Fibroblast of peridontal ligament (primary cell): ENCODE results near the gene C8G.

Source experiments
- DNase-seq: peaks from one replicate; pipeline ENCODE4 v3.0.0-alpha.2; 2010; ENCODE audit errors: extremely low read depth

The C8G gene

GRCh38 chr9:136968333-136969127 lies 23.5 kb downstream of the C8G start:
- no peak for DNase-seq

- DNase-seq, result no peak
Measured at GRCh38 chr9:136969150-136969549, 24.1 kb downstream of the C8G start.

GRCh38 chr9:136969774-136970173 lies 24.7 kb downstream of the C8G start:
- no peak for DNase-seq

DNA sequence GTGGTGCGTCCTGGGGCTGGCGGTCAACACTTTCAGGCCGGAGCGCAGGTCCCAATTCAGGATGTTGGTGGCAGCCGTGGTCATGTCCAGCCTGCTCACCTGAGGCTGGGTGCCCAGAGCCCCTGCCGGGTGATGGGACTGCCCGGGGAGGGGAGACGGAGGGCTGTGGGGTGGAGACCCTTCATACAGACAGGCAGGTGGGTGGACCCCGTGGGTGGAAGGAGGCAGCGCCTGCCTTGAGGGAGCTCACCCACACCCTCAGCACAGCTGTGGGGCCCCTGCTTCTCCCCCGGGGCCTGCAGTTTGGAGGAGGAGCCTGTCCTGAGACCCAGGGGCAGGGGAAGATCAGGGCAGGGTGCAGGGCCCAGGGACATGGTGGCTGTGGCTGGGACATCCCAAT lies 25.3 kb downstream of the C8G start:
- DNase-seq, result no peak

DNA sequence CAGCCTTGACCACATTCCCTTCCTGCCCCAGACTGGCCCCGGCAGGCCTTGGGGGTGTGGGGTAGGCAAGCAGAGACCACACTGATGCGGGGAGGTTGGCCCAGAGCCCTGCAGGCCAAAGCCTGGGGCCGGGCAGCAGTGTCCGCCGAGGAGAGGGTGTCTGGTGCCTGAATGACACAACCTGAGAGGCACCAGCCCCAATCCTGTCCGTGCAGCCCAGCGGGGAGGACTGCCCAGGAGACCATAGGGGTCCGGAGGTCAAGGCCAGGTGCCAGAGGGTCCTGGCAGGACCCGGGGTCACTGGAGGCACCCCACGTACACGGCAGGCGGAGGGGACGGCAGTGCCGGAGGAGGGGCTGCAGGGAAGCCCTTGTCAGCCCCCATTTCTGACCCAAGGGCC lies 26.7 kb downstream of the C8G start:
- no peak for DNase-seq

- DNase-seq, result no peak
Measured at GRCh38 chr9:136972335-136972734, 27.3 kb downstream of the C8G start.

GRCh38 chr9:136972743-136973142 lies 27.7 kb downstream of the C8G start:
- no peak for DNase-seq

DNA sequence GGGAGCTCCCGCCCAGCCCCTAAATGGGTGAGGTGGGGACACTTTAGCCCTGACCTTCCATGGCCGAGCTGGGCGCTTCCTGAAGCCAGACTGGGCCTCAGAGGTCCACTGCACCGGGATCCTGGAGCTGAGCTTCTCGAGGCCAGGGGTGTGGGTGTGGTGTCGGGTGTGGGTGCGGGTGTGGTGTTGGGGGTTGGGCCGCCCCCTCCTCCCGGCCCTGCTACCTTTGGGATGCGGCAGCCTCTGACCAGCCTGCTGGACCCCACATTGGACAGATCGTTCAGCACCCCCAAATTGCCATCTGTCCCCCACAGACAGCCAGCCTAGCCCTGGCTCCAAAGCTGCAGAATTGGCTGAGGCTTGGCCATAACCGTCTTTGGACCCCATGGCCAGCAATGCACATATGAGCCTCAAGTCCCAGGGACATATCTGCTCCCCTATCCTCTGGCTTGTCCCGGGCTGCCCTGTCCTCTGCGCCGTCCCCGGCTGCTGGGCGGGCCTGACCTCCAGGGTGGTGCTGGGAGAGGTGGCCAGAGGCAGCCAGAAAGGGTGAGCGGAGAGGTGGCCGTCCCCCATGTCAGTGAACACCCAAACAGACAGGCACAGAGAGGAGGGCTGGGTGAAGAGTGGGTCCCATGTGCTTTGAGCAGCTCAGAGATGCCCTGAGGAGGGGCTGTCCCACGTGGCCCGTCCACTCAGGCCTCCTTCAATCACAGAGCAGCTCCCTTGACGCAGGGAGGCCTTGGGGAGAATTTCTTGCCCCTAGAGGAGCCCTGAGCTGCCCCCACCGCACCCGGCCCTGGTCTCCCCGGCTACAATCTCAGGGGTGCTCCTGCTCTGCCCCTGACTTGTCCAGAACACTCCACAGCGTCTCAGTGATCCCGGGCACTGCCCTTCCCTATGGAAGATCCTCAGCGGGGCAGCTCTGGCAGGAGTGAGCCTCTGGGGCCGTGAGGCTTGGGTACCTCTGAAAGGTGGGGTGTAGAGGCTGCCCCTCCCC lies 28.9 kb downstream of the C8G start:
- no peak for DNase-seq

- no peak for DNase-seq
Measured at GRCh38 chr9:136974817-136975535, 29.9 kb downstream of the C8G start.

- no peak for DNase-seq
Measured at GRCh38 chr9:136975644-136976043, 30.6 kb downstream of the C8G start.

- no peak for DNase-seq
Measured at GRCh38 chr9:136977223-136977622, 32.2 kb downstream of the C8G start, which contains the start of gene PTGDS. PTGDS (plus strand) TSS chr9:136977504; CDS start chr9:136977579, 75 bp downstream.

DNA sequence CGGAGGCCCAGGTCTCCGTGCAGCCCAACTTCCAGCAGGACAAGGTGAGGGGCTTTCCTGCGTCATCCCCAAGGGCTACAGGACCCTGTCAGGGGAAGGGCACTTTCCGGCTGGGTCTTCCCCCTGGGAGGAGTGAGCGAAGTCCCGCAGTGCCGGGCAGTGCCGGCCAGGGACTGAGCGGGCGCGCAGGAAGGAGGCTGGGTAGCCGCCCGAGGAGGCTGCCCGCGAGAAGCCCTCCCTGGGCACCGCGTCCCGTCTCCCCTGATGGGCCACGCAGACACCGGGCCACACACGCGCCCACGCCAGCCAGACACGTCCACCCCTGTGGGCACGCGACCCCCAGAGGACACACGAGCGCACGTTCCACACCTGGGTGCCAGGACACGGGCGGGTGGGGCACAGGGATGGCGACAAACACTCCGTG lies 32.6 kb downstream of the C8G start:
- DNase-seq, result no peak

GRCh38 chr9:136978073-136978864 lies 33.2 kb downstream of the C8G start:
- peak; percentile 11 for DNase-seq

DNA sequence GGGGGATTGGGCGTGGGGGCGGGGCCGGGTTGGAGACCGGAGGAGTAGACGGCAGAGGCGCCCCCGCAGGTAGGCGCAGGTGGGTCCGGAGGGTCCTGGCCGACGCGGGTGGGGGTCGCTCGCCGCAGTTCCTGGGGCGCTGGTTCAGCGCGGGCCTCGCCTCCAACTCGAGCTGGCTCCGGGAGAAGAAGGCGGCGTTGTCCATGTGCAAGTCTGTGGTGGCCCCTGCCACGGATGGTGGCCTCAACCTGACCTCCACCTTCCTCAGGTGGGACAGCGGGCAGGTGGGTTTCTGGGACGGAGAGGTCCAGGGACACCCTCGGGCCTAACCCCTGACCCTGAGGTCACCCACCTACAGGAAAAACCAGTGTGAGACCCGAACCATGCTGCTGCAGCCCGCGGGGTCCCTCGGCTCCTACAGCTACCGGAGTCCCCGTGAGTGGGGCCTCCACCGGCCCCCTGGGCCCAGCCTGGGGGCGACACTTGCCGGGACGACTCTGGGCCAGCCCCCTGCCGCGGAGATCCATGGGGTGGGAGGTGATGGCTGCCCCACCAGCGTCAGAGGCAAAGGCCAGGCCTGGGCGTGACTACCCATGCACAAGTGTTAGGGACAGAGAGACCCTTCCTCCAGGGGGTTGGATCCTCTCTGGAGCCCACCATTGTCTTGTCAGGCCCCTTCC lies 34.0 kb downstream of the C8G start:
- DNase-seq, result no peak

- no peak for DNase-seq
Measured at GRCh38 chr9:136979769-136980587, 34.9 kb downstream of the C8G start.

DNA sequence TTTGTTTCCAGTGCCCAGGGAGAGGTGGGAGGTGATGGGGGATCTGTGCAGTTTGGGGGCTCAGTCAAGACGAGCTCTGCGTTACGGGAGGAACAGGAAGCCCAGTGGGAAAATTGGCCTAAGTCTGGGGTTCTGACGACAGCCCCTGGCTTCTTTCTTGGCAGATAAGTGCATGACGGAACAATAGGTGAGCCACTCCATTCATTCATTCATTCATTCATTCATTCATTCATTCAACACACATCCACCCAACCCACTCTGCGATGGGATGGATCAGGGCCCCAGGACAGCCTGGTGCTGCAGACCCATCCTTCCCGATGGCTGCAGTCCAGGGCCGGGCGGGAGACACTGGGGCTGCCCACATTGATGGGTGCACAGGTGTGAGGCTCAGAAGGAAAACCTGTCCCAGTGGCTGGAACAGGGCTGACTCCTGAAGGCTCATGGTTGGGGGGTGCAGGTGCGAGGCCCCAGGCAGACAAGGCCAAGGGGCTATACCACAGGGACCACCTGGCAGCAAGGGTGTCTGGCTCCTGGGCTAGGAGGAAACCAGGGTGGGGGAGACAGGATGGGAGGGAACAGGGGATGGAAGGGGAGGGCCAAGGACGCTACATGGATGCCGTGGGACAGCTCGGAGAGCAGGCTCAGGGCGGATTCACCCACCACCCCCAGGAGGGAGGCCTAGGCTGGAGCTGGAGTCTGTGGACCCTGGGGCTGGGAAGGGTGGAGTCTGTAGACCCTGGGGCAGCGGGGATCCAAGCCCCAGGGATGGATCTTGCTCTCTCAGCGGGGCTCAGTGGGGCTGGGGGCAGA lies 35.8 kb downstream of the C8G start:
- DNase-seq, result no peak

DNA sequence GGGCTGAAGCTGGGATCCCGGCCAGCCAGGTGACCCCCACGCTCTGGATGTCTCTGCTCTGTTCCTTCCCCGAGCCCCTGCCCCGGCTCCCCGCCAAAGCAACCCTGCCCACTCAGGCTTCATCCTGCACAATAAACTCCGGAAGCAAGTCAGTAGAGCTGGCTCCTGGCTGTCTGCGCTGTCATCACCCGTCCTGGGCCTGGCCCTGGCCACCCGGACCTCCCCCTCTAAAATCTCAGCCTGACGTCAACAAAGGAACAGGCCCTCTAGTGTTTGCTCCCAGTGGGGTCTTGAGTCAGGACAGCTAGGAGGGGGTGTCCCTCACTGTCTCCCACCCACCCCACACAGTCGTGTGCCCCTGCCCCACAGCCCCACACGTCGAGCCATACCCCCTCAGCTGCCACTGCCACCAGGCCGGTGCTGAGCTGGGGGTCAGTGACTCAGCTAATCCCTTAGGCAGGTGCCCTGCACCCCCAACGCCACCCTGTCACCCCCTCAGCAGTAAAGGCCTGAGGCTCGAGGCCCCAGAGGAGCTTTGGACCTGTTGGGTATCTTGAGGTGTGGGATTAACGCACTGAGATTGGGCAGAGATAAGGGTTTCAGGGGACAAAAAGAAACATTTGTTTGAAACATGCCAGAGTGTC lies 36.7 kb downstream of the C8G start:
- DNase-seq, result no peak
